IPS-18c (cell line): ENCODE data around the gene CDKL5.

Experiments
- H3K4me3 ChIP-seq: 2 replicates; pipeline ENCODE4 v1.7.0; 2013; ENCODE audit warnings: low read depth, mild to moderate bottlenecking, low read length, moderate library complexity; ENCODE audit not compliant: insufficient read depth
- H3K9me3 ChIP-seq: one replicate; pipeline ENCODE4 v1.6.1; 2013; ENCODE audit warnings: mild to moderate bottlenecking, low read length, moderate library complexity; ENCODE audit not compliant: control insufficient read depth, insufficient read depth

Gene CDKL5

DNA sequence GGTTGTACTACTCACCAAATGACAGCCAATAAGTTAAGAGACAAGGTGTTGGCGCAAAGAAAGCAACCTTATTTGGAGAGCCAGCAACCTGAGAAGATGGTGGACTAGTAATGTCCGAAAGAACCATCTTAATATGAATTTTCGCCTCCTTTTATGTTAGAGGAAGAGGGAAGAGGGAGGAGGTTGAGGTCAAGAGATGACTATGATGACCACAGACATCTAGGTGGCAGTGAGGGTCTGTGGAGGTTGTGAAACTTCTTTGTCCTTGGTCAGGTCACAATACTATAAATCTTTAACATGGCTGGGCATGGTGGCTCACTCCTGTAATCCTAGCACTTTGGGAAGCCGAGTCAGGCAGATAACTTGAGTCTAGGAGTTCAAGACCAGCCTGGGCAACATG lies 15.4 kb downstream of the CDKL5 start:
- Histone ChIP-seq H3K4me3 (no peak overlapping the region), H3K9me3 (no peaks in the 10 kb centered on the region)

DNA sequence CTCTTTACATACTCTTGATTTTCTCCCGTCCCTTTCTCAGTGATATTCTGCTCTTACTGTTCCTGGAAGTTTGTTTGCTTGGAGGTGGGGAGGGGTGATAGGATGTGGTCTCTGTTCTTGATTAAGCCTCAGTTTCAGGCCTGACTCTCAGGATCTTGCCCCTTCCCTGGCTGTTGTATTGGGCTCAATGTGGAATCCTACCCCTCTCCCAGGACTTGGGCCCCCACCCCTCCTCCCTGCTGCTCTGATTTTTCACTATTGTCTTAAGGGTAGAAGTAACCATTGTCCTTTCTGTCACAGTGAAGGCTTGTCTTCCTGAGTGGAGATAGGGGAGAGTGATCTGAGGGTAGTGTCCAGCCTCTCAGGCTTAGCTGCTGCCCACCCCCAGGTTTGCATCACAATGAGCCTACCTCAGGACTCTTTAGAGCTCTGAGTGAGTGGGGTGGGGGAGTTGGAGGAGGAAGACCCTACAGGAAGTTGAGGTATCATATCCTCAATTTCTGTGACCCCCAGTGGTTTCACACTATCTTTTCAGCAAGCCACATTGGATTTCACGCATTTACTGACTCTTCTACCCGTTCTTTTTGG lies 16.5 kb downstream of the CDKL5 start:
- Histone ChIP-seq H3K4me3 (no peak overlapping the region), H3K9me3 (no peaks in the 10 kb centered on the region)

DNA sequence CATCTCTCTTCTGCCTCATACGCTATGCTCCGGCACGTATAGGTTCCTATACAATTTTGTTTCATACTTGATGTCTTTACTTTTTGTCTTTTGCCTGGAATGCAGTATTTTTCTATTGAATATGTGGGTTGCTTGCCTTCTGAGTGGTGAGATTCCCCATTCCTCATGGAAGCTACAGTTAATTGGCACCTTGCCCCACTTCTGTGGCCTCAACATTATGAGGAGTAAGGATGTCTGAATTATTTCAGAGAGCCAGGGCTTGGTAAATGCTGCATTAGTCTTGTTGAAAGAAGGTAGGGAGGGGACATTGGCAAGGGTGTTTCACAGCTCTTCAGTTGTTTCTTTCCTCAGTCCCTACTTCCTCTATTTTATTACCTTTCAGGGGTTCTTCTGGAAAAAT lies 23.0 kb downstream of the CDKL5 start:
- Histone ChIP-seq H3K9me3 (peaks cover 3% of the 10 kb centered on the region), H3K4me3 (no peak overlapping the region)

DNA sequence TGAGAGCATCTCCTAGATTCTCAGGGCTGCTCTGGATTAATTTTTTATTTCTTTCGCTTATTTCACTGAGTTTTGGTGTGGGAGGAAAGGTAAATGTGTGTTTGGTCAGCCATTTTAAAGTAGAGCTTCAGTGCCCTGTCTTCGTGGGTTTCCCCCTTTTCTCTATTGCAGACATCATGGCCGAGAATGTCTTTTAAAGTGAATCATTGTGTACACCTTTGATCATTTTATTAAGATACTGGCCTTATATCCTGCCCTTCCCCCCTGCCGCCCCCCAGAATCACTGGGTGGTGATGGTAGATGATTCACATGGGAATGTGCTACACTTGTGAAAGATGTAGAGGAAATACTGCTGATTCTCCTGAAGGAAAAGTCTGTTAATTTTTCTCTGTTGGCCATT lies 23.8 kb downstream of the CDKL5 start:
- Histone ChIP-seq H3K4me3 (no peak overlapping the region; the same call in 1 of the 2 replicates), H3K9me3 (peaks cover 3% of the 10 kb centered on the region)

DNA sequence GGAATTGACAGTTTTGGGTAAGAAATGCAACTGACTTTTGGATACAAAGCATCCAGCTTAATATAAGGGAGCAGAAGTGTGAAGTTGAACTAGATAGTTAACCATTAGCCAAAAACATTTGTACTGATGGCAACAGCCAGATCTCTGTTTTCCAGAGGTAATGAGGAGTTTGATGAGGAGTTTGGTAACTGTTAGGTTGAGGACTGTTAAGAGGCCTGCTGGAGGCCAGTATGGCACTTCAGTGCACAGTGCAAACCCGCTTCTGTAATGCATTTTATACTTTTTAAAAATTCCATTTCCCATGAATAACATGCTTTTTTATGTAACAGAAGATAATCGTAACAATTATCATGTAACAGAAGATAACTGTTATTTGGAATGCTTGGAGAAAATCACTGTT lies 30.0 kb downstream of the CDKL5 start:
- H3K9me3 ChIP-seq, result peaks cover 6% of the 10 kb centered on the region
- no peak overlapping the region for H3K4me3 ChIP-seq

DNA sequence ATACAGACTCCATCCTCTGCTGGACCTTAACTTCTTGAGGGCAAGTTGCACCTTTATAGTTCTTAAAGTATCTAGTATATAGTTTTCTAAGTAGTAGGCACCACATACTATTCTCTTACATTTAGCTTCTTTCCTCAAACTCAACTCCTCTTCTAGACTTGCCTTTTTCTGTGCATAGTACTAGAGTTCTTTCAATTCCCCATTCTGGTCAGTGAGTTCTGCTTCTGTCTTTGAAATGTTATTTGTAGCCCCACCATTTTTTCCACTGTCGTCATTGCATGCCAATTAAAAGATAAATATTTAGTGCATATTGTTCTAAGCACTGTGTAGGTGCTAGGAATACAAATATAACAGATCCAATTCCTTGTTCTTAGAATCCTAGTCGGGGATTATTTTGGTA lies 31.6 kb downstream of the CDKL5 start:
- no peak overlapping the region for H3K4me3 ChIP-seq

DNA sequence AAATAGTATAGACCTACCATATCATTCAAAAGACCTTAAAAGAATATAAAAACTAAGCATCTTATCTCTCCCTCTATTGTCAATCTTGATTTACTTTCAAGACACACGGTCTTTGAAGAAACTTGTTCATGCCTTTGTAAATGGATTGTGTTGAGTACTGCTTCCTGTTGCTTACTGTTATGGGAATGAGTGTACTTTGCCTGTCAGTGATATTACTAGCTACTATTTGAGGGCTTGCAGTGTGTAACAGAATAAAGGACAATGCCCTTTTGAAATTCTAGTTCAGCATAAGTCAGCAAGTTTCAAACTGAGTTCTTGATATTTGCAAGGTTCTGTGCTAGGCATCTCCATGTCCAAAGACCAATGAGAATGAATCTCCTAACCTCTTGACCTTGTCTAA lies 36.0 kb downstream of the CDKL5 start:
- Histone ChIP-seq H3K9me3 (peaks cover 2% of the 10 kb centered on the region), H3K4me3 (no peak overlapping the region)

More for the DNA sequence above, 31.6 kb downstream of the CDKL5 start:
- peaks cover 6% of the 10 kb centered on the region for H3K9me3 ChIP-seq

DNA sequence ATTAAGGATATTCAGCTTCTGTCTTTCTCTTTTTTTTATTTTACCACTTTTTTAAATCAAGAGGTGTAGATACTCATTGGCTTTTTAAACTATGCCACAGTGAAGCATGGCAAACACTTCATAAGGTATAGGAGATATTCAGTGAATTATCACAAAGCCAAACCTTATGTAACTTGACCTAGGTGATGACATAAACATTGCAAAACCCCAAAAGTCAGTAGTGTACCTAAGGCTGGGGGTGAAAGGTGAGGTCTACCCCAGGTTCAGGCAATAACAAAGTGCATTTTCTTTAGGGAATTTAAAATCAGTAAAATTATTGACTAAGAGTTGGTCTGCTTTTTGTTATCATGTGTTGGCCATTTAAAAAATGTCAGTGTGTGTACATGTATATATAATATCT lies 39.1 kb downstream of the CDKL5 start:
- H3K4me3 ChIP-seq, result no peak overlapping the region
- H3K9me3 ChIP-seq, result no peaks in the 10 kb centered on the region

DNA sequence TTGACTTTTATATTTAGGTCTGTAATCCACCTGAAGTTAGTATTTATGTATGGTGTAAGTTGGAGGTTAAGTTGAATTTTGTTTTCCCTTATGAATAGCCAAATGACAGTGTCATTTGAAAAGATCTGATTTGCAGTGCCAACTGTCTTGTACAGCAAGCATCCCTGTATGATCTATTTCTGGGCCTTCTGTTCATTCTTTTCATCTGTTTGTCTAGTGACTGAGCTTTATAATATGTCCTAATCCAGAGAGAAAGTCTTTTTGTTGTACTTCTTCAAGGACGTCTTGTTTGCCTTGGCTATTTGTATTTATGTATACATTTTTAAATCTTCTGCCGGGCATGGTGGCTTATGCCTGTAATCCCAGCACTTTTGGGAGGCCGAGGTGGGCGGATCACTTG lies 39.6 kb downstream of the CDKL5 start:
- Histone ChIP-seq H3K4me3 (no peak overlapping the region), H3K9me3 (no peaks in the 10 kb centered on the region)

DNA sequence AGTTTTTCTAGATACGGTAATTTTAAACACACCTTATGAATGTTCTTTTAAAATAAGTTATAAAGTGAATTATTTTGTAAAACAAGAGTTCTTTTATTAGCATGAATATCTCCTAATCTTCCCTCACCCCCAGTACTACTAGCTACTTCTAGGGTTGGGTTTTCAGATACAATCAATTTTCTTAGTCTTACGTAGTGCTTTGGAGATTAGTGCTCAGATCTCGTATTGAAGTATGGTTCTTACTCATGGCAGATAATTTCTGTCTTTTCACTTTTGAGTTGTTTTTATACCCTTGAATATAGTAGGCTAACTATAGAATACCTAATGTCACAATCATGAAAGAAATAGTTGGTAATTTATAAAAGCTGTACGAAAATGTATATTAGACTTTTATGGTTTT lies 43.2 kb downstream of the CDKL5 start:
- peaks cover 2% of the 10 kb centered on the region for H3K9me3 ChIP-seq
- no peak overlapping the region for H3K4me3 ChIP-seq

DNA sequence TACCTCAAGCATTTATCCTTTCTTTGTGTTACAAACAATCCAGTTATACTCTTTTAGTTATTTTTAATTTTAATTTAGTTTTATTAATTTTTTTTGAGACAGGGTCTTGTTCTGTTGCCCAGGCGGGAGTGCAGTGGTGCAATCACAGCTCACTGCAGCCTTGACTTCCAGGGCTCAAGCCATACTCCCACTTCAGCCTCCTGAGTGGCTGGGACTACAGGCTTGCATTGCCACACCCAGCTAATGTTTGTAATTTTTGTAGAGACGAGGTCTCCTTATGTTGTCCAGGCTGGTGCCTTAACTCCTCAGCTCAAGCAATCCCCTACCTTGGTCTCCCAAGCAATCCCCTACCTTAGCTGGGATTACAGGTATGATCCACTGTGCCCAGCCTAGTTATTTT lies 45.9 kb downstream of the CDKL5 start:
- H3K4me3 ChIP-seq, result no peak overlapping the region
- H3K9me3 ChIP-seq, result peaks cover 5% of the 10 kb centered on the region

DNA sequence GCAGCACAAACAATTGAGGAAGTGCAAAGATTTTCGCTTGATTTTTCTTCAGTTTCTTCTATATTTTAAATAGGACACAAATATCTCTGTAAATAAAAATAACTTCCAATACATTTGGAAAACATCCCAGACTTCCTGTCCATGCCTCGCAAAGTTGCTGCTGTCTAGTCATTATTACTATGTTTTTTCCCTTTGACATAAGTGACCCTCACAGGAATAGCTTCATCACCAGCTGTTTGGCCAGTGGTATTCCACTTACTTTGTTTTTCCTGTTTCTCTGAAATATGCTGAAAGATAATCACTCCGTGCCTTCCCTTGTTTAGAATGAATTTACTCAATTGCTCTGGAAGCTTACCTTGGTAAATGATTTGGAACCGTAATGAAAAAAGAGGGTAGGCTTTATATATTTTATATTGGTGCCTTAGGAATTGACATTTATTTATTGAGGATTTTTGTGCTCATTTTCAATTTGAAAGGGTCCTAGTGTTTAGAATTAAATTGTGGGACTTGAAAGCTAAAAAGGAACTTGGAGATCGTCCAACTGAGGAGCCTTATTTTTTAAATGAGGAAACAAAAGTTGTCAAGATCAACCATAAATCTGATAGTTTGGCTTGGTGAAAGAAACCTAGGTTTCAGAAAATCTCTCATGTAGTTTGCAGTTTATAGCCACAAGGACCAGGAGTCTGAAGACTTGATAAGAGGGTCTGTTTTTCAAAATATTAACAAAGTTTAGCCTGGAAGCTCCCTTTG lies 65.6 kb downstream of the CDKL5 start:
- Histone ChIP-seq H3K4me3 (no peak overlapping the region), H3K9me3 (no peaks in the 10 kb centered on the region)

DNA sequence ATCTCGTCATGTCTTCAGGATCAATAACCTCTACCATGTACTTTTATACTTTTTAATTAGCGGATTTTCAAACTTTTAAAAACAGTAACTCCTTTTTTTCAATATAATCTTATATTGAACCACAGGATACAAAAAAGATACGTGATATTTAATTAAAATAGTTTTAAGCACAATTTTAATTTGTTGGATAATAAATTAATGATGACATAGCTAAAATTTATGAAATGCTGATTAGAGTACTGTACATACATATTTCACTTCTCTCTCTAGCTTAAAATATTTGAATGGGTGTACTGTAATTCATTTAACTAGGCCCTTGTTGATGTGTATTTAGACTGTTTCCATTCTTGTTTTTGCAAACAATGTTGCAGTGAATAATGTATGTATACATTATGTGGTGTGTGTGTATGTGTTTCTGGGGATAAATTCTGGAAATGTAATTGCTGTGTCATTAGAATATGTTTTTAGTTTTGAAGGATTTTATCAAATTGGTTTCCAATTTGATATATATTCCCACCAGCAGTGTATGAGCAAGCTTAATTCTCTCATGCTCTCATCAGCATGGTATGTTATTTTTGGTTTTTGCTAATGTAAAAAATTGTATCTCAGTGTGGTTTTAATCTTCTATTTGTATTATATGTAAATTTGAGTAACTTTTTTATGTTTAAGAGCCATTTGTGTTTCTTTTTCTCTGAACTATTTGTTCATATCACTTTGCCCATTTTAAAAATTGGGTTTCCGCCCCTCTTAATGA lies 66.4 kb downstream of the CDKL5 start:
- Histone ChIP-seq H3K4me3 (no peak overlapping the region), H3K9me3 (no peaks in the 10 kb centered on the region)

DNA sequence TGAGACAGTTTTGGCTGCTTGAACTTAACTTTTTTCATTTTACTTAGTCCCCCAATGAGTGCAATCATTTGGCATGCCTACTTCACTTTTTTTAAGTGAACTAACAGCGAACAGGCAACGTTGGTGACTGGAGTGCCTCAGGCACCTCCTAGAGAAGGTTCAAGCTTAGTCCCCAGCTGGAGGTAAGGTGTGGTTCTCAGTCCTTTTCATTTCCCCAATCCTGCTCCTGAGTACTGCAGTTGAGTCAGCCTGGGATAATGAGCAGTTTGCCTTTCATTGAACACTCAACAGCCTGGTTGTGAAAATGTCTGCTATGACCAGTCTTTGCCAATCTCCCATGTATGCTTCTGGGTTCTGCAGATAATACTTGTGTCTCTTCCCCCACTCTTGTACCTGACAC lies 109.5 kb downstream of the CDKL5 start:
- no peak overlapping the region; the same call in 1 of the 2 replicates for H3K4me3 ChIP-seq
- H3K9me3 ChIP-seq, result no peaks in the 10 kb centered on the region

DNA sequence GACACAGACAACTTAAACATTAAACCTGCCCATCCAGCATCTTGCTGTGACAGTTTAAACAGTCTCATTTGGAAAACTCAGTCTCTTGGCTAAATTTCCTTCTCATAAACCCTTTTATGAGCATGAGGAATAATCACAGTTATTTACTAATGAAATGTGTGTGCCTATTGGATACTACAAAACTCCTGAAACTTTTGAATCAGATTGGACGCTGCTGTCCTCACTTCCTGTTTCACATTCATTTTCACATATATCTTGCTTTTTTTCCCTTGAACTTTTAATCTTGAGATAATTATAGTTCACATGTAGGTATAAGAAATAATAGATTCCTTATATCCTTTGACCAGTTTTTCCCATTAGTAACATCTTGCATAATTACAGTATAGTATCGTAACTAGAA lies 111.7 kb downstream of the CDKL5 start:
- no peak overlapping the region for H3K4me3 ChIP-seq
- H3K9me3 ChIP-seq, result peaks cover 3% of the 10 kb centered on the region

DNA sequence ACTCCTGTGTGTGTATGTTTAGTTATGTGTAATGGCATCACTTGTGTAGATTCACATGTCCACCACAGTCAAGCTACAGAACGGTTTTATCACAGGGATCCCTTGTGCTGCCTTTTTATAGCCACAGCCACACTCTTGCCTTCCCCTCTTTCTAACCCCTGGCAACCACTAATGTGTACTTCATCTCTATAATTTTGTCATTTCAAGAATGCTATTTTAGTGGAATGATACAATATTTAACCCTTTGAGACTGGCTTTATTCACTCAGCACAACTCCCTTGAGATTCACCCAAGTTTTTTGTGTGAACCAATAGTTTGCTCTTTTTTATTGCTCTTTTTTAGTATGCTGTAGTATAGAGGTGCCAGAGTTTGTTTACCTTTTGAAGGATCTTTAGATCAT lies 112.1 kb downstream of the CDKL5 start:
- Histone ChIP-seq H3K9me3 (peaks cover 3% of the 10 kb centered on the region), H3K4me3 (no peak overlapping the region)

DNA sequence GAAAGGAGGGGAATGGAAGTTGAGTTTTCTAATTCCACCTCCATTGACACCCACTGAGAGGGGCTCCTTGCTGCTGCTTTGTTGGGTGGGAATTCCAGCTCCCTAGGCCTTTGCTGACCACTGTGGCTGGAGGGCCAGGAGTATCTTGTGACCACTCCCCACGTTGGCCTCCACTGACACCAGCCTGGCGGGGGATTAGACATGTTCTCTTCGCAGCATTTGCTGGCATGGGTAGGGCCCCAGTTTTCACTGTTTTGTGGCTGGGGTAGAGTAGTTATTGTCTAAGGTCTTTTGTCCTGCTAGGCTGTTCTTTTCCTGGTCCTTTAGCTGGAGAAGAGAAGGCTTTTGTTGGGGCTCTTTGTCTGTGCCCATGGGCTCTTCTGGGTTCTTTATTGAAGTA lies 116.7 kb downstream of the CDKL5 start:
- H3K9me3 ChIP-seq, result peaks cover 3% of the 10 kb centered on the region
- H3K4me3 ChIP-seq, result no peak overlapping the region

DNA sequence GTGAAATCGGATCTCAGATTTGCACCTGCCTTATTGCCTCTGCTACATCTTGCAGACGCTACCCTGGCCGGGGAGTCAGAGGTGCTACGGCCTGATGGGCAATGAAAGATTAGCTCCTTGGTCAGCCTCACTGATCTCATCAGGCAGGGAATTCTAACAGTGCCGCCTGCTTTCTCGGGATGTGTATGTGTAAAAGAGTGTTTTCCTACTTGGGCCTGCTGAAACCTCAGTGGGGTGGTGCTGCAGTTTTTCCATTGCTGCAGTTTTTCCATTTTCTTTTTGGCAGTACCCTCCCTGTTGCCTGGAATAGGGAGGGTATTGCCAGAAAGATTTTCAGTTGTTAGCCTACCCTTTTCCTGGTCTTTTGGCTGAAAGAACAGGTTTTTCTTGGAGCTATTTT lies 117.5 kb downstream of the CDKL5 start:
- Histone ChIP-seq H3K9me3 (peaks cover 3% of the 10 kb centered on the region), H3K4me3 (no peak overlapping the region)
